ENCODE measurements around the gene ANKS3.
"Not testable (repeated sequence)": the region's sequence is repeated elsewhere in the genome, so short reads cannot be mapped to it uniquely, and the experiment has no call there.

ANKS3 gene

GRCh38 chr16:4746215-4746614 lies 12.1 kb upstream of the ANKS3 start:
- H3K4me3 Mint-ChIP-seq, result no peak overlapping the region
- peaks cover 8% of the 10 kb centered on the region for H3K36me3 Mint-ChIP-seq (ENCODE audit: low read depth)
- H3K27me3 Mint-ChIP-seq (ENCODE audit: low read depth), result no peaks in the 10 kb centered on the region
- TF ChIP-seq CTCF (IDR thresholded peaks at IDR 0.05; ENCODE audit: unreplicated experiment in 3 of 3), result no peak
- peaks cover 16% of the 10 kb centered on the region for H3K4me1 Mint-ChIP-seq
- H3K27ac Mint-ChIP-seq, result peak overlapping the region in 1 of 3 experiments; percentile 53
- H3K9me3 Mint-ChIP-seq, result no peaks in the 10 kb centered on the region

- TF ChIP-seq CTCF (IDR thresholded peaks at IDR 0.05; ENCODE audit: unreplicated experiment in 3 of 3), result no peak
- Mint-ChIP-seq H3K4me3 (no peak overlapping the region), H3K36me3 (ENCODE audit: low read depth) (peaks cover 4% of the 10 kb centered on the region), H3K27ac (no peak overlapping the region), H3K27me3 (ENCODE audit: low read depth) (no peaks in the 10 kb centered on the region), H3K9me3 (no peaks in the 10 kb centered on the region), H3K4me1 (peaks cover 16% of the 10 kb centered on the region)
These were observed 11.2 kb upstream of the ANKS3 start for GRCh38 chr16:4745274-4745569.

- Mint-ChIP-seq H3K36me3 (ENCODE audit: low read depth) (peaks cover 4% of the 10 kb centered on the region), H3K9me3 (no peaks in the 10 kb centered on the region), H3K27me3 (ENCODE audit: low read depth) (no peaks in the 10 kb centered on the region), H3K4me3 (no peak overlapping the region), H3K27ac (no peak overlapping the region), H3K4me1 (peaks cover 16% of the 10 kb centered on the region)
- no peak for TF ChIP-seq CTCF (IDR thresholded peaks at IDR 0.05; ENCODE audit: unreplicated experiment in 3 of 3)
These were observed 10.6 kb upstream of the ANKS3 start for GRCh38 chr16:4744555-4745273.

GRCh38 chr16:4743226-4743878 lies 9.3 kb upstream of the ANKS3 start:
- Mint-ChIP-seq H3K27ac (no peak overlapping the region), H3K36me3 (ENCODE audit: low read depth) (no peaks in the 10 kb centered on the region), H3K4me3 (peak overlapping the region in 1 of 3 experiments; percentile 17), H3K9me3 (no peaks in the 10 kb centered on the region), H3K27me3 (ENCODE audit: low read depth) (no peaks in the 10 kb centered on the region), H3K4me1 (peaks cover 16% of the 10 kb centered on the region)
- no peak for TF ChIP-seq CTCF (IDR thresholded peaks at IDR 0.05; ENCODE audit: unreplicated experiment in 3 of 3)

- H3K36me3 Mint-ChIP-seq (ENCODE audit: low read depth); H3K27ac Mint-ChIP-seq; H3K9me3 Mint-ChIP-seq; H3K4me1 Mint-ChIP-seq; H3K27me3 Mint-ChIP-seq (ENCODE audit: low read depth): not testable (repeated sequence)
- H3K4me3 Mint-ChIP-seq, result peak overlapping the region in 2 of 3 experiments; percentile 10 to 41
These were observed 4.3 kb upstream of the ANKS3 start for GRCh38 chr16:4738370-4738769.

- Mint-ChIP-seq H3K27me3 (ENCODE audit: low read depth) (no peaks in the 10 kb centered on the region), H3K27ac (no peak overlapping the region), H3K36me3 (ENCODE audit: low read depth) (no peaks in the 10 kb centered on the region), H3K9me3 (no peaks in the 10 kb centered on the region), H3K4me1 (peaks cover 14% of the 10 kb centered on the region), H3K4me3 (no peak overlapping the region)
- no peak for TF ChIP-seq CTCF (IDR thresholded peaks at IDR 0.05; ENCODE audit: unreplicated experiment in 3 of 3)
These were observed 3.5 kb upstream of the ANKS3 start for GRCh38 chr16:4737545-4737944.

Data from nephron (organoid).